Choroid plexus epithelial cell (primary cell): ENCODE data around the gene PHF12.

ENCODE experiments used
- DNase-seq: peaks from one replicate; pipeline ENCODE4 v3.0.0-alpha.2; 2010; ENCODE audit warnings: low read depth
- H3K4me3 ChIP-seq: 2 replicates; pipeline ENCODE4 v1.5.1; 2011; ENCODE audit warnings: low read depth, mild to moderate bottlenecking, control low read depth, low read length, moderate library complexity
- TF ChIP-seq, protein P1 (sequence below): conservative IDR thresholded peaks from 2 replicates; pipeline ENCODE4 v1.5.1; 2011; ENCODE audit warnings: low read depth, mild to moderate bottlenecking, control low read depth, inconsistent platforms, low read length, moderate library complexity

PHF12 gene

DNA sequence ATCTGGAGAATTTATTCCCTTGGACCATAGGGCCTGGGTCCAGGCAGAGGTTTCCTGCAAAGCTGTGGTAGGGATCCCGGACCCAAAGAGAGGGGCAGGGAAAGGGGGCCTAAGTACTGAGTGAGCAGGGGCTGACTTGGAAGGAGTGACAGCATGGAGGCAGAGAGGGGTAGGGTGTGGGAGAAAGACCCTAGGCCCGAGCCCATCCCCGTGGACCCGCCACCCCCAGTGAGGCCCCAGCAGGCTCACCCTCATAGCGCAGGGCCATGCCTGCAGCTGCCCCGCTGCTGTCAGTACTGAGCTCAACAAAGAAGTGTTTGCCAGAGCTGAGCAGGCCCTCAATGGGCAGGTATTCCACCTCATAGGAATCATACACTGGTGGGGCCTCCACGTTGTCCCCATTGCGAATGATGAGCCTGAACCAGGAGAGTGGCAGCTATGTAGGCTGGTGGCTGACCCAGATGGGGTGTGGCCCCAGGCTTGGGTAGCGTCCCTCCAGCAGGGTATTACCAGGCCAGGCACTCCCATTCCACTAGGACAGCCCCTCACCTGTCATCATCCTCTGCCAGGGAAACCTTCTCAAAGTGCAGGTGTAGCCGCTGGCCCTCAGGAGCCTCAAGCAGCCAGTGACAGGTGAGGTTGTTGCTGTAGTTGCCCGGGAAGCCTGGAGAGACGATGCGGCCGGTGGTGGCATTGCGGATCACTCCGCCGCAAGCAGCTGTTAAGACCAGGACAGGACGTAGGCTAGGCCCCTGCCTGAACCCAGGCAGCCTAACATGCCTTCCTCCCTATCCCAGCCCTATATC is 9.1 kb upstream of the PHF12 start:
- TF ChIP-seq, protein P1, sequence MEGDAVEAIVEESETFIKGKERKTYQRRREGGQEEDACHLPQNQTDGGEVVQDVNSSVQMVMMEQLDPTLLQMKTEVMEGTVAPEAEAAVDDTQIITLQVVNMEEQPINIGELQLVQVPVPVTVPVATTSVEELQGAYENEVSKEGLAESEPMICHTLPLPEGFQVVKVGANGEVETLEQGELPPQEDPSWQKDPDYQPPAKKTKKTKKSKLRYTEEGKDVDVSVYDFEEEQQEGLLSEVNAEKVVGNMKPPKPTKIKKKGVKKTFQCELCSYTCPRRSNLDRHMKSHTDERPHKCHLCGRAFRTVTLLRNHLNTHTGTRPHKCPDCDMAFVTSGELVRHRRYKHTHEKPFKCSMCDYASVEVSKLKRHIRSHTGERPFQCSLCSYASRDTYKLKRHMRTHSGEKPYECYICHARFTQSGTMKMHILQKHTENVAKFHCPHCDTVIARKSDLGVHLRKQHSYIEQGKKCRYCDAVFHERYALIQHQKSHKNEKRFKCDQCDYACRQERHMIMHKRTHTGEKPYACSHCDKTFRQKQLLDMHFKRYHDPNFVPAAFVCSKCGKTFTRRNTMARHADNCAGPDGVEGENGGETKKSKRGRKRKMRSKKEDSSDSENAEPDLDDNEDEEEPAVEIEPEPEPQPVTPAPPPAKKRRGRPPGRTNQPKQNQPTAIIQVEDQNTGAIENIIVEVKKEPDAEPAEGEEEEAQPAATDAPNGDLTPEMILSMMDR: no peak
- no peak overlapping the region for H3K4me3 ChIP-seq
- DNase-seq: no peak

DNA sequence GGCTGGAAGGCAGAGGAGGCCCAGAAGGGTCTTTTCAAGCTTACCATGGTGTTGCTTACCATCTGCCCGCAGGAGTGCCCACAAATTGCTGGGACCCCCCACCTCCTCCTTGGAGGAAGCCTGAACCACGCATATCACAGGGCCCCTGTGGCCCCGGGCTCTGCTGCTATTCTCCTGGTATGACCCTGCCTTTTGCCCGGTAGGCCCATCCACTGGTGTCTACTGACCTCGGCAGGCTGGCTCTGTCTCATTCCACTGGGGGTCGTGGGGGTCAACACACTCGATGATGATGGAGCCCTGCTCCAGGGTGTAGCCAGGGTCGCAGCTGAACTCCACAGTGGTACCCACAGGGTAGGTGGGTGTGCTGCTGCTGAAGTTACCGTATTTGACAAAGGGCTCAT is 8.2 kb upstream of the PHF12 start:
- TF ChIP-seq, protein P1: no peak
- DNase-seq: no peak
- no peak overlapping the region for H3K4me3 ChIP-seq

- TF ChIP-seq, protein P1: no peak
- no peak for DNase-seq
- H3K4me3 ChIP-seq: no peak overlapping the region
Measured at GRCh38 chr17:28958820-28959455, 7.6 kb upstream of the PHF12 start.

- TF ChIP-seq, protein P1: no peak
- no peak overlapping the region for H3K4me3 ChIP-seq
- no peak for DNase-seq
Measured at GRCh38 chr17:28957992-28958355, 6.7 kb upstream of the PHF12 start.

GRCh38 chr17:28957277-28957991 is 6.1 kb upstream of the PHF12 start:
- no peak for DNase-seq
- TF ChIP-seq, protein P1: no peak
- H3K4me3 ChIP-seq: no peak overlapping the region

DNA sequence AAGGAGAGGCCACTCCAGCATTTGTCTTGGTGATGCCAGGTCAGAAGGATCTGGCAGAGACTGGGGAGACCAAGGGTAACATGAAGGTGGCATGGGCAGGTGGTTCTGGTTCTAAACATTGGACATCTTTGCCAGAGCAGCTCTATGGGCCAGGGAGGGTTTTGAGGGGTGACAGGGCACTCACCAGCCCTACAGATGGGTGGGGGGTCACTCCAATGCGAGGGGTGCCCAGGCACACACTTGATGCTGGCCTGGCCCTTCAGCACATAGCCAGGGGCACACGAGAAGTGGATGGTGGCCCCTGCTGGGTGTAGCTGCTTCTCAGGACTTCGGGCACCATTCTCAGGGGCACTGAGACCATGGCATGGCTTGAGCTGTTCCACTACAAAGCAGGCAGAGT is 5.5 kb upstream of the PHF12 start:
- TF ChIP-seq, protein P1: no peak
- DNase-seq: no peak
- no peak overlapping the region for H3K4me3 ChIP-seq
